GM13976 (cell line): ENCODE data around the gene ARHGAP45.

Source experiments
- DNase-seq: peaks from one replicate; pipeline ENCODE4 v3.0.0; 2012; ENCODE audit warnings: low spot score
- in situ Hi-C: fragments of 300-500 bp; cut with MboI; formaldehyde crosslinking; loops from one replicate; pipeline ENCODE4 v1.12.0; 2022; ENCODE audit warnings: low sequenced_read_pairs, mixed read lengths, inconsistent platforms; ENCODE audit not compliant: unreplicated experiment
- TF ChIP-seq, protein P1 (sequence below): IDR thresholded peaks from 2 replicates; pipeline ENCODE4 v1.5.1; 2012; ENCODE audit warnings: borderline replicate concordance, mild to moderate bottlenecking; ENCODE audit not compliant: insufficient read depth; ENCODE audit errors: extremely low read depth, missing control alignments, control extremely low read depth

The ARHGAP45 gene, protein sequence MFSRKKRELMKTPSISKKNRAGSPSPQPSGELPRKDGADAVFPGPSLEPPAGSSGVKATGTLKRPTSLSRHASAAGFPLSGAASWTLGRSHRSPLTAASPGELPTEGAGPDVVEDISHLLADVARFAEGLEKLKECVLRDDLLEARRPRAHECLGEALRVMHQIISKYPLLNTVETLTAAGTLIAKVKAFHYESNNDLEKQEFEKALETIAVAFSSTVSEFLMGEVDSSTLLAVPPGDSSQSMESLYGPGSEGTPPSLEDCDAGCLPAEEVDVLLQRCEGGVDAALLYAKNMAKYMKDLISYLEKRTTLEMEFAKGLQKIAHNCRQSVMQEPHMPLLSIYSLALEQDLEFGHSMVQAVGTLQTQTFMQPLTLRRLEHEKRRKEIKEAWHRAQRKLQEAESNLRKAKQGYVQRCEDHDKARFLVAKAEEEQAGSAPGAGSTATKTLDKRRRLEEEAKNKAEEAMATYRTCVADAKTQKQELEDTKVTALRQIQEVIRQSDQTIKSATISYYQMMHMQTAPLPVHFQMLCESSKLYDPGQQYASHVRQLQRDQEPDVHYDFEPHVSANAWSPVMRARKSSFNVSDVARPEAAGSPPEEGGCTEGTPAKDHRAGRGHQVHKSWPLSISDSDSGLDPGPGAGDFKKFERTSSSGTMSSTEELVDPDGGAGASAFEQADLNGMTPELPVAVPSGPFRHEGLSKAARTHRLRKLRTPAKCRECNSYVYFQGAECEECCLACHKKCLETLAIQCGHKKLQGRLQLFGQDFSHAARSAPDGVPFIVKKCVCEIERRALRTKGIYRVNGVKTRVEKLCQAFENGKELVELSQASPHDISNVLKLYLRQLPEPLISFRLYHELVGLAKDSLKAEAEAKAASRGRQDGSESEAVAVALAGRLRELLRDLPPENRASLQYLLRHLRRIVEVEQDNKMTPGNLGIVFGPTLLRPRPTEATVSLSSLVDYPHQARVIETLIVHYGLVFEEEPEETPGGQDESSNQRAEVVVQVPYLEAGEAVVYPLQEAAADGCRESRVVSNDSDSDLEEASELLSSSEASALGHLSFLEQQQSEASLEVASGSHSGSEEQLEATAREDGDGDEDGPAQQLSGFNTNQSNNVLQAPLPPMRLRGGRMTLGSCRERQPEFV

DNA sequence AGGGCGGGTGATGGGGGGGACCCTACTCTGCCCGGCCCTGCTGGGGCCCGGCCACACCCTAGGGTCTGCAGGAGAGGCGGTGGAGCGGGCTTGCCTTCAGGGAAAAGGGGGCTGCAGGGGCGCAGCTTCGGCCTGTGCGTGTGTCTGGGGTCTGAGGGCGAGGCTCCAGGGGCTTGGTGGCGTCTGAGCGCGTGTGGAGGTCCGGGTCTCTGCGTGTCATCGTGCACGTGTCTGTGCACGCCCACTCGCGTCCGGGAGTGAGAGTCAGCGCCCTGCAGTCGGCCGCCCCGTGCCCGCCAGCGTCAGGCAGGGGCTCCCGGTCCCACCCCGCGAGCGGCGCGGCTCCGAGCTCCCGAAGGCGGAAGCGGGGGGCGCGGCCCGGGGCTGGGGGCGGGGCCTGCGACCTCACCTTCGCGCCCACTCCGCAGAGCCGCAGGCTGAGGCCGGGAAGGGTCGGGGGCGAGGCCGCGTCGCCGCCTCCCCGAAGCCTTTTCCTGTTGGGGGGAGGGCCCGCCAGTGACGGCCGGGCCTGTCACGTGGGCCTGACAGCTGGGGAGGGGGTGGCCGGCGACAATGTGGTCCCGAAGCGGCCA, at the start of gene ARHGAP45:
ARHGAP45 (plus strand) TSS at position 420 of the 593 bp plus-strand sequence. CDS start 239 bp downstream, outside the sequence.
- in situ Hi-C loops = no loop called here
- peak; percentile 91 for DNase-seq
- TF ChIP-seq, protein P1, sequence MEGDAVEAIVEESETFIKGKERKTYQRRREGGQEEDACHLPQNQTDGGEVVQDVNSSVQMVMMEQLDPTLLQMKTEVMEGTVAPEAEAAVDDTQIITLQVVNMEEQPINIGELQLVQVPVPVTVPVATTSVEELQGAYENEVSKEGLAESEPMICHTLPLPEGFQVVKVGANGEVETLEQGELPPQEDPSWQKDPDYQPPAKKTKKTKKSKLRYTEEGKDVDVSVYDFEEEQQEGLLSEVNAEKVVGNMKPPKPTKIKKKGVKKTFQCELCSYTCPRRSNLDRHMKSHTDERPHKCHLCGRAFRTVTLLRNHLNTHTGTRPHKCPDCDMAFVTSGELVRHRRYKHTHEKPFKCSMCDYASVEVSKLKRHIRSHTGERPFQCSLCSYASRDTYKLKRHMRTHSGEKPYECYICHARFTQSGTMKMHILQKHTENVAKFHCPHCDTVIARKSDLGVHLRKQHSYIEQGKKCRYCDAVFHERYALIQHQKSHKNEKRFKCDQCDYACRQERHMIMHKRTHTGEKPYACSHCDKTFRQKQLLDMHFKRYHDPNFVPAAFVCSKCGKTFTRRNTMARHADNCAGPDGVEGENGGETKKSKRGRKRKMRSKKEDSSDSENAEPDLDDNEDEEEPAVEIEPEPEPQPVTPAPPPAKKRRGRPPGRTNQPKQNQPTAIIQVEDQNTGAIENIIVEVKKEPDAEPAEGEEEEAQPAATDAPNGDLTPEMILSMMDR = no peak

DNA sequence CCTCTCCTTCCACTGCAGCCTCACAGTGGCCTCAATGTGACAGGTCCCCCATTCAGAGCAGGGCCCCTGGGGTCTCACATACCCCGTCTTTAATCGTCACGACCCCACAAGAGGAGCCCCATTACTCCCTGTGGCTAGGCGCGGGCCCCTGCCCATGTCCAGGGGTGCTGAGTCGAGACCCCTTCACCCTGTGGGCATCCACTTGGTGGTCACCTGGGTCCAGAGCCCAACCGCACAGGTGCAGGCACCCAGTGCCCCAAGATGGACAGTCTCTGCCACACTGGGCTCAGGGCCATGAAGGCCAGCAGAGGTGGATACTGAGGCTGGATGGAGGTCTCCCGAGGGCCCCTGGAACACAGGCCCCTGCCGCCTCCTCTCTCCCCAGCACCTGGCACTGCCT, 49.1 kb upstream of the ARHGAP45 start:
- TF ChIP-seq, protein P1 = no peak
- in situ Hi-C loops = no loop called here
- DNase-seq = no peak

DNA sequence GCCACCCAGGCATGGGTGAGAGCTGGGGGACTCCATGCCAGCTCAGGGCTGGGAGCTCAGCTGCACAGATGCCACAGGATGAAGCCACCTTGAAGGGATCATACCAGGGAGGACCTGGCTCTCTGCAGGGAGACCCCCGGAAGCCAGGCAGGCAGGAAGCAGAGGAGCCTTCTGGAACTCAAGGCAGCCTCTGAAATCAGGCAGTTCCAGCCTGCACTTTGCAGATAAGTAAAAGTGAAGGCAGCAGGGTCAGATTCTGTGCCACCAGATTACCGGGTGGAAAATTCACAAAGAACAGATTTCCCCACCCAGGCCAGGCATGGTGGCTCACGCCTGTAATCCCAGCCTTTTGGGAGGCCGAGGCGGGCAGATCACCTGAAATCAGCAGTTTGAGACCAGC, 48.6 kb upstream of the ARHGAP45 start:
- TF ChIP-seq, protein P1 = no peak
- in situ Hi-C loops = no loop called here

DNA sequence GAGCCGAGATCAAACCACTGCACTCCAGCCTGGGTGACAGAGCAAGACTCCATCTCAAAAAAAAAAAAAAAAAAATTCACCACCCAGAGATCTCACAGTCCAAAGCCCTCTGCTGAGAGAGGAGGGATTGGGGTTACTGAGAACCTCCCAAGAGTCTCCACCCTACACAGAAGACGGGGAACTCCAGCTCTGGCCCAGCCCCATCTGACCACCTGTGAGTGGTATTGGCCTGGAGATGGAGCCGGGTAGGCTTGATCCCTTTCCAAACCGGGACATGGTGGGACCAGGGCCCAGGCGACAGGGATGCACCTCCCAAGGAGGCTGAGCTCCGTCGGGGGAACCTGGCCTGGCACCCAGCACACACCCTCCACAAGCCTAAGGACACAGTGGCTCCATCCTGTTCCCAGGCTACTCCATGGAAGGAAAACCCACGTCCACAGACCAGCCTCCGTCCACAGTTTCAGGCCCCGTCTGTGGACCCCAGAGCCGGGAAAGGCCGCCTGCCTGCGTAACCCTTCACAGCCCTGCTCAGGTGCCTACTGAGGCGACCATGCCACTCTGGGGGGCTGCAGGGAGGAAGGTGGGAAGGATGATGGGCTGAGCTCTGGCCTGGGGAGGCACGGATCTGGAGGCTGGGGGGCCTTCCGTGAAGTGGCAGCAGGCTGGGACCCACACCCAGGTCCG, 47.9 kb upstream of the ARHGAP45 start:
- in situ Hi-C loops = no loop called here
- TF ChIP-seq, protein P1 = no peak

More for the DNA sequence above, 48.6 kb upstream of the ARHGAP45 start:
- DNase-seq = no peak

DNA sequence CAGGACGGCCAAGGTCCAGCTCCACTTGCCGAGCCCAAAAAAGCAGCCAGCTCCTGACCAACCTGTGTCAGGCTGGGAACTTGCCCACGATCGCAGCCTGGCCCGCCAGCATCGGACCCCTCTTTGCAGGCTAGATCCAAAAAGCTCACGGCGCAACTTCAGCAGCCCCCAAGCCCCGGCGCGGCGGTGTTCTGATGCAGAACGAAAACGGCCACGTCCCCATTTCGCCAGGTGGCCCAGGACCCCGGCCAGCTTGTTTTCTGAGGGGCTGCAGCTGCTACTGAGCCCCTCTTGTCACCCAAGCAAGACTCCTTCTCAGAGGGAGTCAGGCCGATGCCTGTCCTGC, 47.4 kb upstream of the ARHGAP45 start:
- DNase-seq = no peak
- in situ Hi-C loops = no loop called here

More for the DNA sequence above, 47.9 kb upstream of the ARHGAP45 start:
- no peak for DNase-seq

More for the DNA sequence above, 47.4 kb upstream of the ARHGAP45 start:
- TF ChIP-seq, protein P1 = no peak
